Thyroid gland (tissue), 4 donors: ENCODE data around the gene LST1. TPM values are rescaled to one million over a fixed set of nuclear protein-coding genes. Genes with fewer than 3 reads are reported as not detected.

Experiments
- DNase-seq, 2 donors: peaks; one replicate each; pipeline ENCODE4 v3.0.0-alpha.2; 2019
- H3K27ac ChIP-seq, 3 donors: fragments of 200-600 bp; sonication (generic); 1 replicate in 2 of 3; 2 replicates in 1 of 3; pipeline ENCODE4 v1.5.1; 2016 to 2019; ENCODE audit warnings: mild to moderate bottlenecking in 1 of 3, moderate library complexity in 1 of 3
- H3K27me3 ChIP-seq: fragments of 200-600 bp; sonication (generic); one replicate; pipeline ENCODE4 v1.5.1; 2019
- H3K36me3 ChIP-seq, 2 donors: fragments of 200-600 bp; sonication (generic); one replicate each; pipeline ENCODE4 v1.5.1; 2016 to 2019
- H3K4me1 ChIP-seq, 2 donors: fragments of 200-600 bp; sonication (generic); one replicate each; pipeline ENCODE4 v1.5.1; 2017 to 2019
- H3K4me3 ChIP-seq, 3 donors: fragments of 200-600 bp; sonication (generic); replicated peaks in 1 of 3; 1 replicate in 2 of 3; 2 replicates in 1 of 3; pipeline ENCODE4 v1.5.1; 2016; ENCODE audit warnings: mild to moderate bottlenecking in 1 of 3
- H3K9me3 ChIP-seq: fragments of 200-600 bp; sonication (generic); one replicate; pipeline ENCODE4 v1.5.1; 2017
- POLR2A ChIP-seq, 2 donors: fragments of 450-650 bp; IDR thresholded peaks; one replicate each; pipeline ENCODE4 v1.6.1; 2017; ENCODE audit warnings: antibody characterized with exemption in 2 of 2, mild to moderate bottlenecking in 2 of 2, moderate library complexity in 1 of 2
- WGBS, 2 donors: methylation state at CpG; one replicate each; pipeline ENCODE4 v1.1.5; 2017; 5-methylcytosine and 5-hydroxymethylcytosine counted together
- intact Hi-C: fragments of 100-400 bp; cut with DNase I; formaldehyde crosslinking; loops from one replicate; pipeline ENCODE4 v1.15.1; 2023
- microRNA-seq: library from miRNA; unstranded; fragments of <30 nt; microRNA quantifications from one replicate; pipeline ENCODE4, GENCODE V29; 2016
- small RNA-seq: library from RNA; depleted of rRNA; stranded (forward); fragments of <200 nt; gene quantifications from one replicate; pipeline ENCODE3, GENCODE V24; 2016
- total RNA-seq, 4 donors: library from RNA; depleted of rRNA; stranded (reverse); fragments of >200 nt; gene quantifications; one replicate each; pipeline ENCODE4 v1.2.3, GENCODE V29; 2016
- TF ChIP-seq, protein P1 (sequence below), 6 experiments: fragments of 200-600 bp in 3 of 6; fragments of 450-650 bp in 3 of 6; sonication (generic) in 3 of 6; IDR thresholded peaks; one replicate each; pipeline ENCODE4 v1.5.1; 2016 to 2019; ENCODE audit warnings: antibody characterized with exemption in 6 of 6, mild to moderate bottlenecking in 2 of 6, inconsistent platforms in 1 of 6, moderate library complexity in 1 of 6

LST1 gene
- total RNA-seq, 4 donors from 2014 or later = 2.5 to 23.4 (median 3.2) TPM; not detected in 1

DNA sequence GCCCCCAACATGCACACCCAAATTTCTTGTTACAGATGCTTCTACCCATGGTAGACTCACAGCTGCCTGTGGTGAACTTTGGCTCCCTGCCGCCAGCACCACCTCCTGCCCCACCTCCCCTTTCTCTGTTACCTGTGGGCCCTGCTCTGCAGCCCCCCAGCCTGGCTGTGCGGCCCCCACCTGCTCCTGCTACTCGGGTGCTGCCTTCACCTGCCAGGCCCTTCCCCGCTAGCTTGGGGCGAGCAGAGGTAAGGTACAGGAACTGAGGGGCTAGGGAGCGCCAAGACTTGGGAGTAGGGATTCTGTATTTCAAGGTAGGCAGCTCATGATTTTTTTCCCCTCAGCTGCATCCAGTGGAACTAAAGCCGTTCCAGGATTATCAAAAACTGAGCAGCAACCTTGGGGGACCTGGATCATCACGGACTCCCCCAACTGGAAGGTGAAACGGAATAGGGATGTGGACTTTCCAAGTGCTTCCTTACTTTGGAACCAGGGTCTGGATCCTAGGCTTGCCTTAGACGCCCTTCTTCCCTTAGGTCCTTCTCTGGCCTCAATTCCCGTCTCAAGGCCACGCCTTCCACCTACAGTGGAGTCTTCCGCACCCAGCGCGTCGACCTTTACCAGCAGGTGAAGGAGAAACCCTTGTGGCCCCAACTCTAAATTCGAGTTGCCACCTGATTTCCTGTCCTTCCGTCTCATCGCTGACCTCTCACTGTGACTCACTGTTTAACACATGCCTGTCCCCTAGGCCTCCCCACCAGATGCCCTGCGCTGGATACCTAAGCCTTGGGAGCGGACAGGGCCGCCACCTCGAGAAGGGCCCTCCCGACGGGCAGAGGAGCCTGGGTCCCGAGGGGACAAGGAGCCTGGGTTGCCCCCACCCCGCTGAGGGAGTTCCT lies 50.9 kb downstream of the LST1 start:
- intact Hi-C loops = no loop called here
- peaks cover 88 to 93% of the 10 kb centered on the region in 2 donors for H3K36me3 ChIP-seq
- no peak overlapping the region for H3K27ac ChIP-seq
- TF ChIP-seq POLR2A (IDR thresholded peaks at IDR 0.05) = no peak
- TF ChIP-seq, protein P1, sequence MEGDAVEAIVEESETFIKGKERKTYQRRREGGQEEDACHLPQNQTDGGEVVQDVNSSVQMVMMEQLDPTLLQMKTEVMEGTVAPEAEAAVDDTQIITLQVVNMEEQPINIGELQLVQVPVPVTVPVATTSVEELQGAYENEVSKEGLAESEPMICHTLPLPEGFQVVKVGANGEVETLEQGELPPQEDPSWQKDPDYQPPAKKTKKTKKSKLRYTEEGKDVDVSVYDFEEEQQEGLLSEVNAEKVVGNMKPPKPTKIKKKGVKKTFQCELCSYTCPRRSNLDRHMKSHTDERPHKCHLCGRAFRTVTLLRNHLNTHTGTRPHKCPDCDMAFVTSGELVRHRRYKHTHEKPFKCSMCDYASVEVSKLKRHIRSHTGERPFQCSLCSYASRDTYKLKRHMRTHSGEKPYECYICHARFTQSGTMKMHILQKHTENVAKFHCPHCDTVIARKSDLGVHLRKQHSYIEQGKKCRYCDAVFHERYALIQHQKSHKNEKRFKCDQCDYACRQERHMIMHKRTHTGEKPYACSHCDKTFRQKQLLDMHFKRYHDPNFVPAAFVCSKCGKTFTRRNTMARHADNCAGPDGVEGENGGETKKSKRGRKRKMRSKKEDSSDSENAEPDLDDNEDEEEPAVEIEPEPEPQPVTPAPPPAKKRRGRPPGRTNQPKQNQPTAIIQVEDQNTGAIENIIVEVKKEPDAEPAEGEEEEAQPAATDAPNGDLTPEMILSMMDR (IDR thresholded peaks at IDR 0.05) = no peak
- H3K4me3 ChIP-seq = no peak overlapping the region
- H3K4me1 ChIP-seq = no peaks in the 10 kb centered on the region
- no peaks in the 10 kb centered on the region for H3K27me3 ChIP-seq
- DNase-seq = no peak
- no peaks in the 10 kb centered on the region for H3K9me3 ChIP-seq
- WGBS, 2 donors = 88 to 89% methylated on average over 27 of the region's 27 CpGs

Small RNA genes lying within 50 kb of the gene (microRNA-seq; reads per million reads assigned to microRNA genes)
- gene MIR6832 = not detected

Small RNA genes lying within 50 kb of the gene (small RNA-seq; reads per million reads assigned to genes)
- gene MIR6832 (not detected), gene SNORA38 (20.6 reads per million, percentile 94 among the genes with 10 or more reads in this experiment), gene SNORD117 (697 reads per million, percentile 98 among the genes with 10 or more reads in this experiment), gene SNORD84 (not detected), gene UQCRHP1 (not detected)

Other genes with a start within 250 kb of the LST1 start
- 1,000 to 10,000 TPM in 1 of 4 donors, 100 to 1,000 TPM in 3; 328 to 1,292 (median 594) TPM for gene HLA-B, start 229.1 kb upstream of the LST1 start, total RNA-seq
- 10 to 100 TPM; 12.3 to 23.2 (median 15.3) TPM for gene MICA, start 182.7 kb upstream of the LST1 start, total RNA-seq
- 1 to 10 TPM in 3 of 4 donors, under 1 TPM in 1; 0.89 to 3.4 (median 2.1) TPM for gene MICB, start 88.1 kb upstream of the LST1 start, total RNA-seq
- not detected for gene MCCD1, start 57.3 kb upstream of the LST1 start, total RNA-seq
- gene DDX39B, start 44.3 kb upstream of the LST1 start, total RNA-seq = 100 to 1,000 TPM; 296 to 339 (median 314) TPM
- 1 to 10 TPM; 1.2 to 3.9 (median 2.6) TPM for gene ATP6V1G2, start 39.7 kb upstream of the LST1 start, total RNA-seq
- 10 to 100 TPM; 23.7 to 34.0 (median 27.5) TPM for gene NFKBIL1, start 38.7 kb upstream of the LST1 start, total RNA-seq
- gene LTA, start 14.0 kb upstream of the LST1 start, total RNA-seq = not detected
- under 1 TPM in 1 of 4 donors, not detected in 3; 0.42 TPM for gene TNF, start 10.7 kb upstream of the LST1 start, total RNA-seq
- not detected for gene LTB, start 3.9 kb upstream of the LST1 start, total RNA-seq
- not detected for gene NCR3, start 6.7 kb downstream of the LST1 start, total RNA-seq
- 10 to 100 TPM in 3 of 4 donors, 1 to 10 TPM in 1; 8.1 to 37.8 (median 17.6) TPM for gene AIF1, start 29.0 kb downstream of the LST1 start, total RNA-seq
- gene PRRC2A, start 34.4 kb downstream of the LST1 start, total RNA-seq = 100 to 1,000 TPM in 1 of 4 donors, 10 to 100 TPM in 3; 68.5 to 127 (median 86.7) TPM
- 100 to 1,000 TPM; 179 to 301 (median 245) TPM for gene BAG6, start 66.4 kb downstream of the LST1 start, total RNA-seq
- 1 to 10 TPM; 2.3 to 5.1 (median 4.5) TPM for gene APOM, start 69.6 kb downstream of the LST1 start, total RNA-seq
- gene C6orf47, start 74.5 kb downstream of the LST1 start, total RNA-seq = 10 to 100 TPM; 23.6 to 32.3 (median 28.7) TPM
- 10 to 100 TPM; 15.7 to 23.2 (median 22.1) TPM for gene GPANK1, start 78.7 kb downstream of the LST1 start, total RNA-seq
- 100 to 1,000 TPM; 181 to 264 (median 206) TPM for gene CSNK2B, start 79.8 kb downstream of the LST1 start, total RNA-seq
- gene LY6G5B, start 83.7 kb downstream of the LST1 start, total RNA-seq = 10 to 100 TPM in 2 of 4 donors, 1 to 10 TPM in 2; 4.4 to 11.8 (median 9.4) TPM
- 1 to 10 TPM in 1 of 4 donors, under 1 TPM in 2, not detected in 1; 0.54 to 7.9 (median 0.83) TPM for gene LY6G5C, start 94.8 kb downstream of the LST1 start, total RNA-seq
- gene ABHD16A, start 117.0 kb downstream of the LST1 start, total RNA-seq = 10 to 100 TPM; 47.3 to 81.4 (median 71.7) TPM
- gene LY6G6F, start 120.6 kb downstream of the LST1 start, total RNA-seq = not detected
- gene LY6G6D, start 129.1 kb downstream of the LST1 start, total RNA-seq = not detected
- not detected for gene LY6G6C, start 135.5 kb downstream of the LST1 start, total RNA-seq
- 1 to 10 TPM in 1 of 4 donors, under 1 TPM in 1, not detected in 2; 0.54 to 1.8 TPM for gene MPIG6B, start 137.1 kb downstream of the LST1 start, total RNA-seq
- gene DDAH2, start 143.0 kb downstream of the LST1 start, total RNA-seq = 100 to 1,000 TPM in 3 of 4 donors, 10 to 100 TPM in 1; 99.9 to 117 (median 114) TPM
- 100 to 1,000 TPM; 222 to 314 (median 247) TPM for gene CLIC1, start 150.3 kb downstream of the LST1 start, total RNA-seq
- 10 to 100 TPM in 1 of 4 donors, 1 to 10 TPM in 3; 5.6 to 11.2 (median 7.2) TPM for gene MSH5, start 153.7 kb downstream of the LST1 start, total RNA-seq
- gene SAPCD1, start 176.4 kb downstream of the LST1 start, total RNA-seq = 1 to 10 TPM in 3 of 4 donors, not detected in 1; 2.0 to 4.2 (median 3.0) TPM
- 1 to 10 TPM; 1.2 to 8.9 (median 5.4) TPM for gene VWA7, start 191.1 kb downstream of the LST1 start, total RNA-seq
- gene VARS1, start 209.5 kb downstream of the LST1 start, total RNA-seq = 100 to 1,000 TPM in 1 of 4 donors, 10 to 100 TPM in 3; 33.8 to 120 (median 39.9) TPM
- gene LSM2, start 220.7 kb downstream of the LST1 start, total RNA-seq = 10 to 100 TPM; 29.2 to 48.4 (median 36.5) TPM
- gene HSPA1L, start 229.0 kb downstream of the LST1 start, total RNA-seq = 1 to 10 TPM; 3.5 to 4.1 (median 3.9) TPM
- gene HSPA1A, start 229.3 kb downstream of the LST1 start, total RNA-seq = 100 to 1,000 TPM; 148 to 320 (median 190) TPM
- 100 to 1,000 TPM; 194 to 330 (median 256) TPM for gene HSPA1B, start 241.5 kb downstream of the LST1 start, total RNA-seq